SK-N-SH (cell line): ENCODE measurements around the gene CEL. TPM values are rescaled to one million over a fixed set of nuclear protein-coding genes. Genes with fewer than 3 reads are reported as not detected.

Experiments used
- CTCF ChIA-PET: fragments of 300-600, 350-600 bp; formaldehyde crosslinking; extraction: SDS; loops from one replicate; lab custom pipeline; 2021; lab: Yijun Ruan, JAX
- POLR2A ChIA-PET: fragments of 350-600 bp; sonication (Branson Sonifier 250); formaldehyde crosslinking; extraction: SDS; loops from one replicate; lab custom pipeline; 2020; ENCODE audit warnings: antibody characterized with exemption, inconsistent platforms; lab: Yijun Ruan, JAX
- DNase-seq: peaks from one replicate; pipeline ENCODE4 v3.0.0; 2012
- H2AFZ ChIP-seq: fragments of 200-600 bp; sonication (generic); 2 replicates; pipeline ENCODE4 v1.8.1; 2016; ENCODE audit warnings: antibody characterized with exemption, mild to moderate bottlenecking, low read depth
- H3F3A ChIP-seq: fragments of 200-600 bp; sonication (generic); replicated peaks from 2 replicates; pipeline ENCODE3; 2016; ENCODE audit warnings: antibody characterized with exemption, mild to moderate bottlenecking; ENCODE audit not compliant: insufficient read depth
- H3K27ac ChIP-seq, 2 experiments: fragments of 200-500 bp in 1 of 2; fragments of 200-600 bp in 1 of 2; sonication (Bioruptor generic) in 1 of 2; sonication (generic), shearing (Covaris generic) in 1 of 2; 2 replicates each; pipeline versions ENCODE4 v1.5.1 to v1.6.1; 2014 to 2016; ENCODE audit warnings: low read depth in 2 of 2, inconsistent platforms in 1 of 2, low read length in 1 of 2, mild to moderate bottlenecking in 1 of 2, mixed read lengths in 1 of 2
- H3K27me3 ChIP-seq: fragments of 200-600 bp; sonication (generic), shearing (Covaris generic); 2 replicates; pipeline ENCODE4 v1.6.1; 2016; ENCODE audit warnings: mixed run types; ENCODE audit not compliant: insufficient read depth
- H3K36me3 ChIP-seq, 2 experiments: fragments of 200-500 bp in 1 of 2; fragments of 200-600 bp in 1 of 2; sonication (Bioruptor generic) in 1 of 2; sonication (generic) in 1 of 2; replicated peaks in 1 of 2; 2 replicates each; pipeline versions ENCODE3 to v1.5.1; 2014 to 2016; ENCODE audit warnings: low read length in 1 of 2, mild to moderate bottlenecking in 1 of 2; ENCODE audit not compliant: insufficient read depth in 2 of 2, control insufficient read depth in 1 of 2
- H3K4me1 ChIP-seq, 2 experiments: fragments of 200-500 bp in 1 of 2; fragments of 200-600 bp in 1 of 2; sonication (Bioruptor generic) in 1 of 2; sonication (generic), shearing (Covaris generic) in 1 of 2; 2 replicates each; pipeline versions ENCODE4 v1.5.1 to v1.6.1; 2014 to 2016; ENCODE audit warnings: low read depth in 1 of 2, low read length in 1 of 2, mixed run types in 1 of 2; ENCODE audit not compliant: insufficient read depth in 2 of 2, control insufficient read depth in 1 of 2
- H3K4me2 ChIP-seq: fragments of 200-600 bp; sonication (generic), shearing (Covaris generic); 2 replicates; pipeline ENCODE4 v1.6.1; 2017; ENCODE audit warnings: mixed run types
- H3K4me3 ChIP-seq, 2 experiments: fragments of 200-500 bp in 1 of 2; fragments of 200-600 bp in 1 of 2; sonication (Bioruptor generic) in 1 of 2; sonication (generic), shearing (Covaris generic) in 1 of 2; 2 replicates each; pipeline versions ENCODE4 v1.5.1 to v1.8.1; 2014 to 2016; ENCODE audit warnings: low read depth in 2 of 2, inconsistent platforms in 1 of 2, low read length in 1 of 2, mild to moderate bottlenecking in 1 of 2, mixed read lengths in 1 of 2, moderate library complexity in 1 of 2
- H3K79me2 ChIP-seq: fragments of 200-600 bp; sonication (generic); 2 replicates; pipeline ENCODE4 v1.8.1; 2017; ENCODE audit warnings: mild to moderate bottlenecking; ENCODE audit not compliant: insufficient read depth
- H3K9ac ChIP-seq: fragments of 200-600 bp; sonication (generic); 2 replicates; pipeline ENCODE4 v1.6.1; 2017; ENCODE audit warnings: mixed run types
- H3K9me2 ChIP-seq: fragments of 200-600 bp; sonication (generic); 2 replicates; pipeline ENCODE4 v1.6.1; 2017; ENCODE audit warnings: mixed run types
- H3K9me3 ChIP-seq: fragments of 200-600 bp; sonication (generic); 2 replicates; pipeline ENCODE4 v1.6.1; 2017; ENCODE audit warnings: mixed run types, mild to moderate bottlenecking, moderate library complexity
- H4K20me1 ChIP-seq: fragments of 200-600 bp; sonication (generic); 2 replicates; pipeline ENCODE4 v1.6.1; 2017; ENCODE audit warnings: mild to moderate bottlenecking, mixed run types; ENCODE audit not compliant: insufficient read depth
- CHD2 ChIP-seq: fragments of 150-350 bp; IDR thresholded peaks from 2 replicates; pipeline ENCODE4 v1.6.1; 2018; ENCODE audit warnings: low read length; ENCODE audit not compliant: partially characterized antibody
- EP300 ChIP-seq, 2 experiments: IDR thresholded peaks; 2 replicates each; pipeline versions ENCODE4 v1.4.0 to v1.6.1; 2012; ENCODE audit warnings: borderline replicate concordance in 1 of 2, low read depth in 1 of 2, low read length in 1 of 2
- EZH2phosphoT487 ChIP-seq: fragments of 200-600 bp; sonication (generic); IDR thresholded peaks from 2 replicates; pipeline ENCODE4 v1.6.1; 2017; ENCODE audit warnings: low read depth, mixed run types, mild to moderate bottlenecking, antibody characterized with exemption, moderate library complexity, borderline replicate concordance
- FOSL2 ChIP-seq: IDR thresholded peaks from 2 replicates; pipeline ENCODE4 v1.4.0; 2012; ENCODE audit warnings: low read depth, mild to moderate bottlenecking, moderate library complexity, borderline replicate concordance
- FOXJ3 ChIP-seq: sonication (generic); formaldehyde crosslinking; IDR thresholded peaks from 2 replicates; pipeline ENCODE4 v1.5.1; 2020; ENCODE audit warnings: mild to moderate bottlenecking, missing genetic modification reagents
- GABPA ChIP-seq: IDR thresholded peaks from 2 replicates; pipeline ENCODE4 v1.4.0; 2012; ENCODE audit warnings: low read depth, mild to moderate bottlenecking
- JUND ChIP-seq: IDR thresholded peaks from 2 replicates; pipeline ENCODE4 v1.4.0; 2012
- MAX ChIP-seq: IDR thresholded peaks from 2 replicates; pipeline ENCODE4 v1.4.0; 2012; ENCODE audit warnings: low read depth
- NRF1 ChIP-seq: IDR thresholded peaks from 2 replicates; pipeline ENCODE4 v1.6.1; 2012; ENCODE audit warnings: low read depth, mild to moderate bottlenecking, low read length
- RAD21 ChIP-seq: IDR thresholded peaks from 2 replicates; pipeline ENCODE4 v1.6.1; 2012; ENCODE audit warnings: mild to moderate bottlenecking, low read length
- REST ChIP-seq: IDR thresholded peaks from 2 replicates; pipeline ENCODE4 v1.6.1; 2012; ENCODE audit warnings: mild to moderate bottlenecking, low read depth, low read length, moderate library complexity
- RFX5 ChIP-seq: IDR thresholded peaks from 2 replicates; pipeline ENCODE4 v1.6.1; 2012; ENCODE audit warnings: mild to moderate bottlenecking, improper control_type of control experiment, low read length
- RXRA ChIP-seq: IDR thresholded peaks from 2 replicates; pipeline ENCODE4 v1.4.0; 2012; ENCODE audit warnings: low read depth, mild to moderate bottlenecking, borderline replicate concordance
- TAF1 ChIP-seq: IDR thresholded peaks from 2 replicates; pipeline ENCODE4 v1.6.1; 2012; ENCODE audit warnings: low read depth, mild to moderate bottlenecking, low read length, moderate library complexity, borderline replicate concordance
- TCF12 ChIP-seq: IDR thresholded peaks from 2 replicates; pipeline ENCODE4 v1.4.0; 2012
- YY1 ChIP-seq: IDR thresholded peaks from 2 replicates; pipeline ENCODE4 v1.4.0; 2012; ENCODE audit warnings: low read depth, mild to moderate bottlenecking
- whole genome bisulfite sequencing: methylation state at CpG from one replicate; pipeline ENCODE4 v1.1.6; 2017; ENCODE audit warnings: low lambda C conversion rate; 5-methylcytosine and 5-hydroxymethylcytosine counted together
- polyA plus RNA-seq, 3 experiments: library from polyadenylated mRNA; depleted of rRNA; stranded (reverse); fragments of >200 nt; gene quantifications; 2 replicates each; pipeline ENCODE4 v1.2.3, GENCODE V29; 2012
- TF ChIP-seq, protein P1 (sequence below): fragments of 200-600 bp; sonication (generic); IDR thresholded peaks from 2 replicates; pipeline ENCODE4 v1.6.1; 2017; ENCODE audit warnings: antibody characterized with exemption, mild to moderate bottlenecking, moderate library complexity
- TF ChIP-seq, protein P2 (sequence below): IDR thresholded peaks from 2 replicates; pipeline ENCODE4 v1.4.0; 2012; ENCODE audit warnings: low read depth, borderline replicate concordance
- TF ChIP-seq, protein P3 (sequence below): fragments of 150-350 bp; IDR thresholded peaks from 2 replicates; pipeline ENCODE4 v1.6.1; 2017; ENCODE audit warnings: antibody characterized with exemption, low read length, low read depth, borderline replicate concordance
- TF ChIP-seq, protein P4 (sequence below): IDR thresholded peaks from 2 replicates; pipeline ENCODE4 v1.4.0; 2012; ENCODE audit warnings: low read depth, borderline replicate concordance

The CEL gene
- polyA plus RNA-seq, 1 of the 3 experiments (the other 2 are of a cell fraction): 0.87 TPM

DNA sequence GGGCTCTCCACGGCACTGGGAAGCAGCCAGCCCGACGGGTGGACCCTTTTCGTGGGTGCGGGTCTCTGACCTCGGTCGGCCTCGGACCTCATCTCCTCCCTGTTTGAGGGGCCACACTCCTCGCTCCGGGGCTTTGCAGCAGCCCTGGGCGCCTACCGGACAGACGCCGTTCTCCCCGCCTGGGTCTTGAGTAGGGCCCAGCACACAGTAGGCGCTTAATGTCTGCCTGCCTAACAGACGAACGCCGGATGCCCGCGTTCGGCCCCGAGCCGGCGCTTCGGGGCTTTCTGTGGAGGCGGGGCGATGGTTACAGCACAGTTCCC is 31.8 kb upstream of the CEL start (continued):
- no peak for TF ChIP-seq GABPA
- TF ChIP-seq EZH2phosphoT487: no peak
- no peak for TF ChIP-seq TCF12
- no peak for TF ChIP-seq MAX

- H3F3A ChIP-seq: peaks cover 6% of the 10 kb centered on the region
- TF ChIP-seq TCF12: no peak; the same call in 1 of the 2 replicates
- no peak for TF ChIP-seq NRF1
- peak; percentile 91 for TF ChIP-seq YY1
- TF ChIP-seq, protein P1, sequence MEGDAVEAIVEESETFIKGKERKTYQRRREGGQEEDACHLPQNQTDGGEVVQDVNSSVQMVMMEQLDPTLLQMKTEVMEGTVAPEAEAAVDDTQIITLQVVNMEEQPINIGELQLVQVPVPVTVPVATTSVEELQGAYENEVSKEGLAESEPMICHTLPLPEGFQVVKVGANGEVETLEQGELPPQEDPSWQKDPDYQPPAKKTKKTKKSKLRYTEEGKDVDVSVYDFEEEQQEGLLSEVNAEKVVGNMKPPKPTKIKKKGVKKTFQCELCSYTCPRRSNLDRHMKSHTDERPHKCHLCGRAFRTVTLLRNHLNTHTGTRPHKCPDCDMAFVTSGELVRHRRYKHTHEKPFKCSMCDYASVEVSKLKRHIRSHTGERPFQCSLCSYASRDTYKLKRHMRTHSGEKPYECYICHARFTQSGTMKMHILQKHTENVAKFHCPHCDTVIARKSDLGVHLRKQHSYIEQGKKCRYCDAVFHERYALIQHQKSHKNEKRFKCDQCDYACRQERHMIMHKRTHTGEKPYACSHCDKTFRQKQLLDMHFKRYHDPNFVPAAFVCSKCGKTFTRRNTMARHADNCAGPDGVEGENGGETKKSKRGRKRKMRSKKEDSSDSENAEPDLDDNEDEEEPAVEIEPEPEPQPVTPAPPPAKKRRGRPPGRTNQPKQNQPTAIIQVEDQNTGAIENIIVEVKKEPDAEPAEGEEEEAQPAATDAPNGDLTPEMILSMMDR: no peak
- TF ChIP-seq RAD21: no peak
- no peak for TF ChIP-seq EP300 (IDR thresholded peaks at IDR 0.05; ENCODE audit: borderline replicate concordance in 1 of 2, low read depth in 1 of 2, low read length in 1 of 2)
- TF ChIP-seq JUND: no peak
- peak; percentile 99 for TF ChIP-seq TAF1
- TF ChIP-seq EZH2phosphoT487: no peak
- no peak for TF ChIP-seq FOSL2
- TF ChIP-seq, protein P2, sequence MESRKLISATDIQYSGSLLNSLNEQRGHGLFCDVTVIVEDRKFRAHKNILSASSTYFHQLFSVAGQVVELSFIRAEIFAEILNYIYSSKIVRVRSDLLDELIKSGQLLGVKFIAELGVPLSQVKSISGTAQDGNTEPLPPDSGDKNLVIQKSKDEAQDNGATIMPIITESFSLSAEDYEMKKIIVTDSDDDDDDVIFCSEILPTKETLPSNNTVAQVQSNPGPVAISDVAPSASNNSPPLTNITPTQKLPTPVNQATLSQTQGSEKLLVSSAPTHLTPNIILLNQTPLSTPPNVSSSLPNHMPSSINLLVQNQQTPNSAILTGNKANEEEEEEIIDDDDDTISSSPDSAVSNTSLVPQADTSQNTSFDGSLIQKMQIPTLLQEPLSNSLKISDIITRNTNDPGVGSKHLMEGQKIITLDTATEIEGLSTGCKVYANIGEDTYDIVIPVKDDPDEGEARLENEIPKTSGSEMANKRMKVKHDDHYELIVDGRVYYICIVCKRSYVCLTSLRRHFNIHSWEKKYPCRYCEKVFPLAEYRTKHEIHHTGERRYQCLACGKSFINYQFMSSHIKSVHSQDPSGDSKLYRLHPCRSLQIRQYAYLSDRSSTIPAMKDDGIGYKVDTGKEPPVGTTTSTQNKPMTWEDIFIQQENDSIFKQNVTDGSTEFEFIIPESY: no peak
- no peak for TF ChIP-seq FOXJ3 (CRISPR knock-in tag)
- TF ChIP-seq RXRA: no peak
- TF ChIP-seq GABPA: peak; percentile 78
- TF ChIP-seq, protein P3, sequence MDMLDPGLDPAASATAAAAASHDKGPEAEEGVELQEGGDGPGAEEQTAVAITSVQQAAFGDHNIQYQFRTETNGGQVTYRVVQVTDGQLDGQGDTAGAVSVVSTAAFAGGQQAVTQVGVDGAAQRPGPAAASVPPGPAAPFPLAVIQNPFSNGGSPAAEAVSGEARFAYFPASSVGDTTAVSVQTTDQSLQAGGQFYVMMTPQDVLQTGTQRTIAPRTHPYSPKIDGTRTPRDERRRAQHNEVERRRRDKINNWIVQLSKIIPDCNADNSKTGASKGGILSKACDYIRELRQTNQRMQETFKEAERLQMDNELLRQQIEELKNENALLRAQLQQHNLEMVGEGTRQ: no peak
- TF ChIP-seq RFX5: peak; percentile 77
- peak; percentile 72; the same call in 1 of the 2 replicates for TF ChIP-seq REST
- TF ChIP-seq CHD2: peak; percentile 61
- TF ChIP-seq, protein P4, sequence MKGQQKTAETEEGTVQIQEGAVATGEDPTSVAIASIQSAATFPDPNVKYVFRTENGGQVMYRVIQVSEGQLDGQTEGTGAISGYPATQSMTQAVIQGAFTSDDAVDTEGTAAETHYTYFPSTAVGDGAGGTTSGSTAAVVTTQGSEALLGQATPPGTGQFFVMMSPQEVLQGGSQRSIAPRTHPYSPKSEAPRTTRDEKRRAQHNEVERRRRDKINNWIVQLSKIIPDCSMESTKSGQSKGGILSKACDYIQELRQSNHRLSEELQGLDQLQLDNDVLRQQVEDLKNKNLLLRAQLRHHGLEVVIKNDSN: peak; percentile 36; the same call in 1 of the 2 replicates
Observed at GRCh38 chr9:133030317-133031129, 31.3 kb upstream of the CEL start, which contains the start of gene GTF3C5. GTF3C5 (plus strand) TSS chr9:133030997; CDS start chr9:133031012, 15 bp downstream.

More at GRCh38 chr9:133030317-133031129, 31.3 kb upstream of the CEL start, which contains the start of gene GTF3C5:
- Histone ChIP-seq H3K4me3 (peak within 1 kb of the TSS; percentile 89 to 97), H2AFZ (peak within 1 kb of the TSS; percentile 86), H3K9me2 (no peaks in the 10 kb centered on the region), H3K27ac (peak within 1 kb of the TSS; percentile 82 to 96), H3K9ac (peak within 1 kb of the TSS; percentile 95), H3K36me3 (peaks cover 7 to 9% of the 10 kb centered on the region in 2 experiments), H3K79me2 (peaks cover 68% of the 10 kb centered on the region), H4K20me1 (peaks cover 6% of the 10 kb centered on the region; the same call in 1 of the 2 replicates), H3K4me1 (peaks cover 10 to 13% of the 10 kb centered on the region in 2 experiments; a peak in 2 of 4 replicates), H3K27me3 (no peaks in the 10 kb centered on the region), H3K9me3 (no peaks in the 10 kb centered on the region), H3K4me2 (peak within 1 kb of the TSS; percentile 86)
- ChIA-PET CTCF (interaction anchor here (0.7 to 13.6 kb wide), 7 partner anchors 8 to 117 kb away, joined by 3 to 216 read pairs (median 9); partner anchors contain the start of gene GFI1B), POLR2A (interaction anchor here (0.6 to 1.9 kb wide), 8 partner anchors 8 to 119 kb away, joined by 4 to 10 read pairs (median 5); no protein-coding TSS in a partner anchor)
- peak; percentile 98 for DNase-seq
- WGBS: under 1% methylated on average over 38 of the region's 63 CpGs
